ENCODE data around the gene RLBP1.

DNA sequence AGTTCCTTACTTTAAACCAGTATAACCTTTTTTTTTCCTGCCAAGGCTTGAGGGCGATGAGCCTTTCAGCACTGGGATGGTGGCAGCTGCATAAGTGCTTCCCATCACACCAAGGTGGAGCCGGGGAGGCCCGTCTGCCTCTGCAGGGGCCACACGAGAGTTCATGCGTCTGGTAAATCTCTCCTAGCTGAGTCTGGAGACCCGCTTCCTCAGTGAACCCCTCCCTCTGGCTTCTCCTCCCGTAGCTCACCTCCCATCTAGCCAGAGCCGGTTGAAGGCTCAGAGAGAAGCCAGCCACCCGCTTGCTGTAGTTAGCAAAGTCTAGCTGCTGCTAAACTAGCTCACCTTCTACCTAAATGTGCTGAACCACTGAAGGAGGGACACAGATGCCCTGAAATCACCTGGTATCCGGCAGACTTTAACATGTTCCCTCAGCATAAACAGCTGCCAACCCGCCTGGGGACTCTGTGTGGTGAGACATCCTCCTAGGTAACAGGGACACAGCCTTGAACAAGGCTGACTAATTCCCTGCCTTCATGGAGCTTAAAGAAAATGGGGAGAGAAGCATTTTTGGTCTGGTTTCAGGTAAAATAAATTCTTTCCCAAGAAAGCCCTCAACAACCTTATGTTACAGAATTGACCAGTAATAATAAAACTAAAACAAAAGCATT is 42.9 kb downstream of the RLBP1 start:
- TF ChIP-seq EZH2 (IDR thresholded peaks at IDR 0.05; ENCODE audit: low read length, unreplicated experiment), result no peak
- TF ChIP-seq, protein P1, sequence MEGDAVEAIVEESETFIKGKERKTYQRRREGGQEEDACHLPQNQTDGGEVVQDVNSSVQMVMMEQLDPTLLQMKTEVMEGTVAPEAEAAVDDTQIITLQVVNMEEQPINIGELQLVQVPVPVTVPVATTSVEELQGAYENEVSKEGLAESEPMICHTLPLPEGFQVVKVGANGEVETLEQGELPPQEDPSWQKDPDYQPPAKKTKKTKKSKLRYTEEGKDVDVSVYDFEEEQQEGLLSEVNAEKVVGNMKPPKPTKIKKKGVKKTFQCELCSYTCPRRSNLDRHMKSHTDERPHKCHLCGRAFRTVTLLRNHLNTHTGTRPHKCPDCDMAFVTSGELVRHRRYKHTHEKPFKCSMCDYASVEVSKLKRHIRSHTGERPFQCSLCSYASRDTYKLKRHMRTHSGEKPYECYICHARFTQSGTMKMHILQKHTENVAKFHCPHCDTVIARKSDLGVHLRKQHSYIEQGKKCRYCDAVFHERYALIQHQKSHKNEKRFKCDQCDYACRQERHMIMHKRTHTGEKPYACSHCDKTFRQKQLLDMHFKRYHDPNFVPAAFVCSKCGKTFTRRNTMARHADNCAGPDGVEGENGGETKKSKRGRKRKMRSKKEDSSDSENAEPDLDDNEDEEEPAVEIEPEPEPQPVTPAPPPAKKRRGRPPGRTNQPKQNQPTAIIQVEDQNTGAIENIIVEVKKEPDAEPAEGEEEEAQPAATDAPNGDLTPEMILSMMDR (conservative IDR thresholded peaks at IDR 0.05; ENCODE audit: low read depth, low read length), result no peak
